ENCODE measurements around the gene STK38.

DNA sequence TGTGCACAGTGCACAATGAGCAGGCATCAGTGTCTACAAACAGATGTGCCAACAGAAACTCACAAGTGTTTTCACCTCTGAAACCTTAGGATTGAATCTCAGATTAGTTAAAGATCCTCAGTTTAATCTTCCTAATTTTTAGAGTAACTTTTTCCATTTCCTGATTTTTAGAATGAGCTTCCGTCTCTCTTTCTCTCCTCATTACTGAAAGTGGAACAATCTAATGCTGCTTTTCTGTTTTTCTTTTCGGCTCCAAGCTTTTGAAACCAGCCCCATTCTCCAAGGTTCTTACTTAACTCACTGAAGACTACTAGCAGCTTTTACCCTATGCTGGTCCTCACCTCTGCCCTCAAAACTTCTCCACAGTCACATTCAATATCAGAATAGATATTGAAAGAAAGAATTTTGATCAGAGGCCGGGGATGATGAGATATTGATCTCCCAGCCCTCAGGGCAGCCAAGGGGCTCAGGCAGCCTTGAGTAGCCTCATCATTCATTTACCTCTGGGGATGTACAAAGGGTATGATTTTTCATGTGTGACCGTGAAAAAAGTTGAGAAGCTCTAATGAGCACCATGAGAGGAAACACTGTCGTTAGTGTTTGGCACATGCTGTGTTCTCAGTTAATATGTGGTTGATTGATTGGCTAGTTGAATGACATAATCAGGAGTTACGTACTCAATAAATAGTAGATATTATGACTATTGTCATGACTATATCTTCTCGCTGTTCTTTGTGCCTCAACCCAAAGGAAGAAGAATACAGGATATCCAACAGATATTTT lies 11.9 kb upstream of the STK38 start:
- no peak for TF ChIP-seq POLR2A (IDR thresholded peaks at IDR 0.05; ENCODE audit: low read depth)
- TF ChIP-seq, protein P1, sequence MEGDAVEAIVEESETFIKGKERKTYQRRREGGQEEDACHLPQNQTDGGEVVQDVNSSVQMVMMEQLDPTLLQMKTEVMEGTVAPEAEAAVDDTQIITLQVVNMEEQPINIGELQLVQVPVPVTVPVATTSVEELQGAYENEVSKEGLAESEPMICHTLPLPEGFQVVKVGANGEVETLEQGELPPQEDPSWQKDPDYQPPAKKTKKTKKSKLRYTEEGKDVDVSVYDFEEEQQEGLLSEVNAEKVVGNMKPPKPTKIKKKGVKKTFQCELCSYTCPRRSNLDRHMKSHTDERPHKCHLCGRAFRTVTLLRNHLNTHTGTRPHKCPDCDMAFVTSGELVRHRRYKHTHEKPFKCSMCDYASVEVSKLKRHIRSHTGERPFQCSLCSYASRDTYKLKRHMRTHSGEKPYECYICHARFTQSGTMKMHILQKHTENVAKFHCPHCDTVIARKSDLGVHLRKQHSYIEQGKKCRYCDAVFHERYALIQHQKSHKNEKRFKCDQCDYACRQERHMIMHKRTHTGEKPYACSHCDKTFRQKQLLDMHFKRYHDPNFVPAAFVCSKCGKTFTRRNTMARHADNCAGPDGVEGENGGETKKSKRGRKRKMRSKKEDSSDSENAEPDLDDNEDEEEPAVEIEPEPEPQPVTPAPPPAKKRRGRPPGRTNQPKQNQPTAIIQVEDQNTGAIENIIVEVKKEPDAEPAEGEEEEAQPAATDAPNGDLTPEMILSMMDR (IDR thresholded peaks at IDR 0.05) = no peak
- TF ChIP-seq POLR2AphosphoS5 (IDR thresholded peaks at IDR 0.05) = no peak

Data from esophagus muscularis mucosa (tissue), 3 donors.